ENCODE data around the gene RPL13A. TPM values are rescaled to one million over a fixed set of nuclear protein-coding genes. Genes with fewer than 3 reads are reported as not detected.
"Not testable (repeated sequence)": the region's sequence is repeated elsewhere in the genome, so short reads cannot be mapped to it uniquely, and the experiment has no call there.

The RPL13A gene
- total RNA-seq, 2 donors from 2014 or later: 1,559 to 1,594 TPM

- ATAC-seq (peak; percentile 94), DNase-seq (peak; percentile 98)
- intact Hi-C loops (cut with DNase I): no loop called here
These were observed 34.2 kb upstream of the RPL13A start, which contains the start of gene ALDH16A1 for GRCh38 chr19:49453013-49453756. ALDH16A1 (plus strand) TSS chr19:49453225; CDS start chr19:49453332, 107 bp downstream.

GRCh38 chr19:49453757-49454240 lies 33.6 kb upstream of the RPL13A start:
- intact Hi-C loops (cut with DNase I): no loop called here
- ATAC-seq (no peak), DNase-seq (no peak)

- ATAC-seq (no peak), DNase-seq (no peak)
- intact Hi-C loops (cut with DNase I): no loop called here
These were observed 31.6 kb upstream of the RPL13A start for GRCh38 chr19:49455773-49456172.

- intact Hi-C loops (cut with DNase I): no loop called here
- ATAC-seq: no peak
These were observed 31.1 kb upstream of the RPL13A start for GRCh38 chr19:49456326-49456725.

GRCh38 chr19:49458567-49458903 lies 28.9 kb upstream of the RPL13A start:
- ATAC-seq (no peak), DNase-seq (no peak)
- intact Hi-C loops (cut with DNase I): no loop called here

More at GRCh38 chr19:49456326-49456725, 31.1 kb upstream of the RPL13A start:
- DNase-seq: no peak

- intact Hi-C loops (cut with DNase I): no loop called here
- DNase-seq (no peak), ATAC-seq (no peak)
These were observed 28.0 kb upstream of the RPL13A start for GRCh38 chr19:49459388-49459787.

GRCh38 chr19:49461130-49461529 lies 26.3 kb upstream of the RPL13A start:
- DNase-seq; ATAC-seq; intact Hi-C loops (cut with DNase I): not testable (repeated sequence)

GRCh38 chr19:49461656-49462055 lies 25.8 kb upstream of the RPL13A start:
- ATAC-seq (no peak), DNase-seq (no peak)
- intact Hi-C loops (cut with DNase I): no loop called here

- DNase-seq (no peak), ATAC-seq (no peak)
- intact Hi-C loops (cut with DNase I): no loop called here
These were observed 24.9 kb upstream of the RPL13A start for GRCh38 chr19:49462492-49462891.

GRCh38 chr19:49463960-49464740 lies 23.3 kb upstream of the RPL13A start:
- ATAC-seq (no peak), DNase-seq (no peak)
- intact Hi-C loops (cut with DNase I): no loop called here

GRCh38 chr19:49465371-49465770 lies 22.0 kb upstream of the RPL13A start:
- ATAC-seq: no peak
- no peak for DNase-seq
- intact Hi-C loops (cut with DNase I): no loop called here

GRCh38 chr19:49468199-49468598 lies 19.2 kb upstream of the RPL13A start:
- ATAC-seq: no peak
- DNase-seq: no peak
- intact Hi-C loops (cut with DNase I): no loop called here

GRCh38 chr19:49468746-49469447 lies 18.5 kb upstream of the RPL13A start:
- DNase-seq (peak; percentile 91), ATAC-seq (peak; percentile 67 to 86)
- intact Hi-C loops (cut with DNase I): no loop called here

GRCh38 chr19:49469828-49470614 lies 17.4 kb upstream of the RPL13A start:
- no peak for ATAC-seq
- no peak for DNase-seq
- intact Hi-C loops (cut with DNase I): no loop called here

GRCh38 chr19:49470615-49470978 lies 16.8 kb upstream of the RPL13A start:
- intact Hi-C loops (cut with DNase I): no loop called here
- ATAC-seq (no peak), DNase-seq (no peak)

GRCh38 chr19:49472936-49473335 lies 14.5 kb upstream of the RPL13A start:
- ATAC-seq: no peak
- DNase-seq: no peak
- intact Hi-C loops (cut with DNase I): no loop called here

- ATAC-seq; intact Hi-C loops (cut with DNase I); DNase-seq: not testable (repeated sequence)
These were observed 13.9 kb upstream of the RPL13A start for GRCh38 chr19:49473501-49473867.

- ATAC-seq: peak; percentile 65 to 77
- peak; percentile 81 for DNase-seq
- intact Hi-C loops (cut with DNase I): no loop called here
These were observed 13.4 kb upstream of the RPL13A start, which contains the start of gene FLT3LG for GRCh38 chr19:49473868-49474541. FLT3LG (plus strand) TSS chr19:49474215; CDS start chr19:49474640, 425 bp downstream.

All from left cardiac atrium (tissue), 4 donors.